GM18507 (cell line): ENCODE data around the gene ST8SIA4.

Source experiments
- DNase-seq: peaks from one replicate; pipeline ENCODE4 v3.0.0; 2011; ENCODE audit warnings: low read depth; ENCODE audit not compliant: insufficient read length; ENCODE audit errors: extremely low spot score
- FAIRE-seq: peaks from 2 replicates; lab custom pipeline; 2011; peaks lifted over from hg19 to GRCh38; lab: Jason Lieb, UNC

Gene ST8SIA4

GRCh38 chr5:100903039-100903887 is at the start of gene ST8SIA4:
TSS of gene ST8SIA4 (minus strand) at chr5:100903282. CDS start at chr5:100902955, 327 bp downstream.
- DNase-seq: peak; percentile 50
- FAIRE-seq: peak; percentile 100

GRCh38 chr5:100950985-100951384 is 47.9 kb upstream of the ST8SIA4 start:
- DNase-seq (no peak), FAIRE-seq (no peak)

- FAIRE-seq: no peak
- no peak for DNase-seq
These were observed 10.2 kb upstream of the ST8SIA4 start for GRCh38 chr5:100913298-100913697.

GRCh38 chr5:100909034-100909433 is 6.0 kb upstream of the ST8SIA4 start:
- FAIRE-seq (no peak), DNase-seq (no peak)

GRCh38 chr5:100905259-100905914 is 2.3 kb upstream of the ST8SIA4 start:
- DNase-seq (no peak), FAIRE-seq (peak; percentile 86)

- DNase-seq (no peak), FAIRE-seq (no peak)
These were observed 1.3 kb upstream of the ST8SIA4 start for GRCh38 chr5:100904259-100904861.

- FAIRE-seq (no peak), DNase-seq (no peak)
These were observed 543 bp downstream of the ST8SIA4 start for GRCh38 chr5:100902440-100903038.

- FAIRE-seq (peak; percentile 94), DNase-seq (no peak)
These were observed 1.2 kb downstream of the ST8SIA4 start for GRCh38 chr5:100901821-100902341.

GRCh38 chr5:100900796-100901781 is 2.0 kb downstream of the ST8SIA4 start:
- no peak for DNase-seq
- peak; percentile 95 for FAIRE-seq

GRCh38 chr5:100900142-100900795 is 2.8 kb downstream of the ST8SIA4 start:
- DNase-seq: no peak
- FAIRE-seq: no peak

- FAIRE-seq (peak; percentile 47), DNase-seq (no peak)
These were observed 3.4 kb downstream of the ST8SIA4 start for GRCh38 chr5:100899675-100900074.

GRCh38 chr5:100898504-100899346 is 4.4 kb downstream of the ST8SIA4 start:
- peak; percentile 78 for FAIRE-seq

GRCh38 chr5:100896054-100896453 is 7.0 kb downstream of the ST8SIA4 start:
- FAIRE-seq: no peak
- DNase-seq: no peak

More at GRCh38 chr5:100898504-100899346, 4.4 kb downstream of the ST8SIA4 start:
- no peak for DNase-seq

GRCh38 chr5:100890461-100891008 is 12.5 kb downstream of the ST8SIA4 start:
- DNase-seq: no peak

GRCh38 chr5:100889896-100890295 is 13.2 kb downstream of the ST8SIA4 start:
- DNase-seq (no peak), FAIRE-seq (no peak)

More at GRCh38 chr5:100890461-100891008, 12.5 kb downstream of the ST8SIA4 start:
- no peak for FAIRE-seq

GRCh38 chr5:100889165-100889743 is 13.8 kb downstream of the ST8SIA4 start:
- no peak for DNase-seq
- peak; percentile 91 for FAIRE-seq

- DNase-seq (no peak), FAIRE-seq (no peak)
These were observed 25.8 kb downstream of the ST8SIA4 start for GRCh38 chr5:100877274-100877673.
